Epithelial cell of proximal tubule (primary cell): ENCODE data around the gene RNF112. TPM values are rescaled to one million over a fixed set of nuclear protein-coding genes. Genes with fewer than 3 reads are reported as not detected.

Experiments
- DNase-seq: peaks from one replicate; pipeline ENCODE4 v3.0.0-alpha.2; 2011; ENCODE audit warnings: low read depth
- H3K4me3 ChIP-seq: 2 replicates; pipeline ENCODE4 v1.5.1; 2011; ENCODE audit warnings: low read depth, mild to moderate bottlenecking, low read length
- CTCF ChIP-seq: conservative IDR thresholded peaks from 2 replicates; pipeline ENCODE4 v1.5.1; 2012; ENCODE audit warnings: low read depth, mild to moderate bottlenecking, low read length
- total RNA-seq: library from RNA; depleted of rRNA; stranded (reverse); fragments of >200 nt; gene quantifications from 2 replicates; pipeline ENCODE4 v1.2.3, GENCODE V29; 2015

The RNF112 gene
- total RNA-seq, 1 donor from 2014 or later: 0.06 TPM

- no peak for DNase-seq
- TF ChIP-seq CTCF: no peak
- no peak overlapping the region for H3K4me3 ChIP-seq
Measured at GRCh38 chr17:19380481-19381301, 30.3 kb upstream of the RNF112 start.

- H3K4me3 ChIP-seq: no peak overlapping the region
- no peak for TF ChIP-seq CTCF
- DNase-seq: no peak
Measured at GRCh38 chr17:19381361-19381740, 29.7 kb upstream of the RNF112 start.

- TF ChIP-seq CTCF: no peak
- no peak overlapping the region for H3K4me3 ChIP-seq
Measured at GRCh38 chr17:19381741-19382444, 29.1 kb upstream of the RNF112 start.

GRCh38 chr17:19382531-19383444 is 28.2 kb upstream of the RNF112 start:
- H3K4me3 ChIP-seq: no peak overlapping the region
- DNase-seq: no peak
- TF ChIP-seq CTCF: no peak

More at GRCh38 chr17:19381741-19382444, 29.1 kb upstream of the RNF112 start:
- no peak for DNase-seq

GRCh38 chr17:19383681-19384470 is 27.2 kb upstream of the RNF112 start:
- no peak for DNase-seq

More at GRCh38 chr17:19383681-19384470, 27.2 kb upstream of the RNF112 start:
- TF ChIP-seq CTCF: no peak
- no peak overlapping the region for H3K4me3 ChIP-seq
